ENCODE data around the gene MORN4. TPM values are rescaled to one million over a fixed set of nuclear protein-coding genes. Genes with fewer than 3 reads are reported as not detected.
A peak's percentile ranks its signal among the peaks of the same experiment; 100 is the strongest.

The MORN4 gene
- total RNA-seq, 2 experiments from 2014 or later = 2.4 to 5.4 TPM

DNA sequence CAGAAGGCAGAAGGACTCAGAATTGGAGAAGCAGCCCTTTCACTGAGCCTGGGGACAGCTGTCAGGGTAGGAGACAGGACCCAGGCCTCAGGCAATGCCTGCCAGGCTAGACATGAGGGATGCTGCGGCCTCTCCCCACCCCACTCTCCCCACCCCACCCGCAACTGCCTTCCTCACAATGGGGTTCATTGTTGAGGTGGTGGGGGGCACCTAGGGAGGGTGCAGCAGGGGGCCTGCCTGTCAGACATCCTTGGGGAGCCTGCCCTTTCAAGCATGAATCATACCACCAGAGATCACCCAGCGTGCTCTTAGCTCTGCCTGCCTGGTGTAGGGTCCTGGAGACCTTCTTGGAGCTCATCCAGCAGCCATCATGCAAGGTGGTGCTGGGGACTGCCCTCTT, 43.8 kb downstream of the MORN4 start, which contains the start of gene C10orf62:
TSS of gene C10orf62 (plus strand) at position 243 of the 400 bp plus-strand sequence. CDS start 177 bp downstream, outside the sequence.
- no peaks in the 10 kb centered on the region for H4K20me1 ChIP-seq (ENCODE audit: insufficient read depth, low read length)
- no peaks in the 10 kb centered on the region for H3K79me2 ChIP-seq (ENCODE audit: insufficient read depth, low read depth, low read length)
- H3K9me2 ChIP-seq (ENCODE audit: insufficient read depth, low read length) = no peaks in the 10 kb centered on the region
- no peaks in the 10 kb centered on the region for H3K36me3 ChIP-seq (ENCODE audit: insufficient read depth, low read length)
- H3K4me3 ChIP-seq (ENCODE audit: low read depth, low read length, poor library complexity, severe bottlenecking) = no peak within 1 kb of the TSS
- DNase-seq (ENCODE audit: low spot score) = no peak
- BruUV-seq (replicated peaks) = no TSS peak
- intact Hi-C loops (cut with micrococcal nuclease; ENCODE audit: unreplicated experiment) = no loop called here
- no peak within 1 kb of the TSS for H2AFZ ChIP-seq (ENCODE audit: low read length)
- no peaks in the 10 kb centered on the region for H3K9me3 ChIP-seq (ENCODE audit: low read length)
- H3K4me2 ChIP-seq (ENCODE audit: low read length) = no peak within 1 kb of the TSS
- CTCF ChIA-PET (ENCODE audit: unreplicated experiment) = no interaction called here
- TF ChIP-seq EZH2phosphoT487 (IDR thresholded peaks at IDR 0.05; ENCODE audit: borderline replicate concordance, low read depth, low read length) = no peak
- POLR2A ChIA-PET = interaction anchor here (0.6 kb wide), 1 partner anchor 48 kb away, joined by 5 read pairs; no protein-coding TSS in a partner anchor
- peaks cover 15% of the 10 kb centered on the region for H3K4me1 ChIP-seq (ENCODE audit: insufficient read depth, low read length, poor library complexity, severe bottlenecking)
- H3K27ac ChIP-seq (ENCODE audit: low read depth, low read length, poor library complexity, severe bottlenecking) = no peak within 1 kb of the TSS

GRCh38 chr10:97587183-97587582, 46.1 kb downstream of the MORN4 start:
- DNase-seq (ENCODE audit: low spot score) = no peak
- no TSS peak for BruUV-seq (replicated peaks)
- H3K9me3 ChIP-seq (ENCODE audit: low read length) = no peaks in the 10 kb centered on the region
- no peak for TF ChIP-seq CTCF (conservative IDR thresholded peaks at IDR 0.05; ENCODE audit: low read length)
- H3K36me3 ChIP-seq (ENCODE audit: insufficient read depth, low read length) = no peaks in the 10 kb centered on the region
- no peak overlapping the region for H3K27ac ChIP-seq (ENCODE audit: low read depth, low read length, poor library complexity, severe bottlenecking)
- H3K4me2 ChIP-seq (ENCODE audit: low read length) = no peak overlapping the region
- intact Hi-C loops (cut with micrococcal nuclease; ENCODE audit: unreplicated experiment) = no loop called here
- H3K4me1 ChIP-seq (ENCODE audit: insufficient read depth, low read length, poor library complexity, severe bottlenecking) = peaks cover 15% of the 10 kb centered on the region
- H4K20me1 ChIP-seq (ENCODE audit: insufficient read depth, low read length) = no peaks in the 10 kb centered on the region
- no peaks in the 10 kb centered on the region for H3K79me2 ChIP-seq (ENCODE audit: insufficient read depth, low read depth, low read length)
- CTCF ChIA-PET (ENCODE audit: unreplicated experiment) = no interaction called here
- 0 out of 2 replicates have a peak overlapping the region, but pooled peaks have one; percentile 21 for H2AFZ ChIP-seq (ENCODE audit: low read length)
- no peak overlapping the region for H3K4me3 ChIP-seq (ENCODE audit: low read depth, low read length, poor library complexity, severe bottlenecking)
- no peaks in the 10 kb centered on the region for H3K9me2 ChIP-seq (ENCODE audit: insufficient read depth, low read length)
- POLR2A ChIA-PET = interaction anchor here (0.7 kb wide), 1 partner anchor 41 kb away, joined by 3 read pairs; no protein-coding TSS in a partner anchor

- H3K9me3 ChIP-seq (ENCODE audit: low read length) = no peaks in the 10 kb centered on the region
- H3K27ac ChIP-seq (ENCODE audit: low read depth, low read length, poor library complexity, severe bottlenecking) = no peak overlapping the region
- H3K36me3 ChIP-seq (ENCODE audit: insufficient read depth, low read length) = no peaks in the 10 kb centered on the region
- BruUV-seq (replicated peaks) = no TSS peak
- H3K9me2 ChIP-seq (ENCODE audit: insufficient read depth, low read length) = no peaks in the 10 kb centered on the region
- H4K20me1 ChIP-seq (ENCODE audit: insufficient read depth, low read length) = no peaks in the 10 kb centered on the region
- no peak overlapping the region for H3K4me3 ChIP-seq (ENCODE audit: low read depth, low read length, poor library complexity, severe bottlenecking)
- DNase-seq (ENCODE audit: low spot score) = no peak
- POLR2A ChIA-PET = no interaction called here
- no peak for TF ChIP-seq EZH2phosphoT487 (IDR thresholded peaks at IDR 0.05; ENCODE audit: borderline replicate concordance, low read depth, low read length)
- TF ChIP-seq CTCF (conservative IDR thresholded peaks at IDR 0.05; ENCODE audit: low read length) = no peak
- H2AFZ ChIP-seq (ENCODE audit: low read length) = no peak overlapping the region
- no peaks in the 10 kb centered on the region for H3K4me1 ChIP-seq (ENCODE audit: insufficient read depth, low read length, poor library complexity, severe bottlenecking)
- H3K4me2 ChIP-seq (ENCODE audit: low read length) = no peak overlapping the region
- no peaks in the 10 kb centered on the region for H3K79me2 ChIP-seq (ENCODE audit: insufficient read depth, low read depth, low read length)
- intact Hi-C loops (cut with micrococcal nuclease; ENCODE audit: unreplicated experiment) = no loop called here
- CTCF ChIA-PET (ENCODE audit: unreplicated experiment) = no interaction called here
These were observed 47.9 kb downstream of the MORN4 start for GRCh38 chr10:97585439-97585811.
